ENCODE measurements around the gene TLE5. TPM values are rescaled to one million over a fixed set of nuclear protein-coding genes. Genes with fewer than 3 reads are reported as not detected.
"Not testable (repeated sequence)": the region's sequence is repeated elsewhere in the genome, so short reads cannot be mapped to it uniquely, and the experiment has no call there.

Gene TLE5
- total RNA-seq, 3 donors from 2014 or later: 427 to 664 (median 556) TPM

GRCh38 chr19:3095441-3096191 lies 33.3 kb upstream of the TLE5 start:
- Histone ChIP-seq H3K9me3 (no peaks in the 10 kb centered on the region), H3K36me3 (ENCODE audit: low read depth) (no peaks in the 10 kb centered on the region), H3K4me3 (peak overlapping the region; percentile 93), H3K4me1 (ENCODE audit: low read depth) (peaks cover 49% of the 10 kb centered on the region)
- TF ChIP-seq, protein P1, sequence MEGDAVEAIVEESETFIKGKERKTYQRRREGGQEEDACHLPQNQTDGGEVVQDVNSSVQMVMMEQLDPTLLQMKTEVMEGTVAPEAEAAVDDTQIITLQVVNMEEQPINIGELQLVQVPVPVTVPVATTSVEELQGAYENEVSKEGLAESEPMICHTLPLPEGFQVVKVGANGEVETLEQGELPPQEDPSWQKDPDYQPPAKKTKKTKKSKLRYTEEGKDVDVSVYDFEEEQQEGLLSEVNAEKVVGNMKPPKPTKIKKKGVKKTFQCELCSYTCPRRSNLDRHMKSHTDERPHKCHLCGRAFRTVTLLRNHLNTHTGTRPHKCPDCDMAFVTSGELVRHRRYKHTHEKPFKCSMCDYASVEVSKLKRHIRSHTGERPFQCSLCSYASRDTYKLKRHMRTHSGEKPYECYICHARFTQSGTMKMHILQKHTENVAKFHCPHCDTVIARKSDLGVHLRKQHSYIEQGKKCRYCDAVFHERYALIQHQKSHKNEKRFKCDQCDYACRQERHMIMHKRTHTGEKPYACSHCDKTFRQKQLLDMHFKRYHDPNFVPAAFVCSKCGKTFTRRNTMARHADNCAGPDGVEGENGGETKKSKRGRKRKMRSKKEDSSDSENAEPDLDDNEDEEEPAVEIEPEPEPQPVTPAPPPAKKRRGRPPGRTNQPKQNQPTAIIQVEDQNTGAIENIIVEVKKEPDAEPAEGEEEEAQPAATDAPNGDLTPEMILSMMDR (IDR thresholded peaks at IDR 0.05): no peak
- peak; percentile 10 for ATAC-seq
- DNase-seq: peak; percentile 46 to 68 (median 67)
- intact Hi-C loops (cut with DNase I, micrococcal nuclease): no loop called here

GRCh38 chr19:3094601-3095440 lies 32.5 kb upstream of the TLE5 start:
- Histone ChIP-seq H3K9me3 (no peaks in the 10 kb centered on the region), H3K36me3 (ENCODE audit: low read depth) (no peaks in the 10 kb centered on the region), H3K4me1 (ENCODE audit: low read depth) (peaks cover 43% of the 10 kb centered on the region), H3K4me3 (peak overlapping the region; percentile 93)
- intact Hi-C loops (cut with DNase I, micrococcal nuclease): no loop called here
- ATAC-seq (no peak), DNase-seq (peak in 1 of 3 donors; percentile 63)
- TF ChIP-seq, protein P1 (IDR thresholded peaks at IDR 0.05): no peak

DNA sequence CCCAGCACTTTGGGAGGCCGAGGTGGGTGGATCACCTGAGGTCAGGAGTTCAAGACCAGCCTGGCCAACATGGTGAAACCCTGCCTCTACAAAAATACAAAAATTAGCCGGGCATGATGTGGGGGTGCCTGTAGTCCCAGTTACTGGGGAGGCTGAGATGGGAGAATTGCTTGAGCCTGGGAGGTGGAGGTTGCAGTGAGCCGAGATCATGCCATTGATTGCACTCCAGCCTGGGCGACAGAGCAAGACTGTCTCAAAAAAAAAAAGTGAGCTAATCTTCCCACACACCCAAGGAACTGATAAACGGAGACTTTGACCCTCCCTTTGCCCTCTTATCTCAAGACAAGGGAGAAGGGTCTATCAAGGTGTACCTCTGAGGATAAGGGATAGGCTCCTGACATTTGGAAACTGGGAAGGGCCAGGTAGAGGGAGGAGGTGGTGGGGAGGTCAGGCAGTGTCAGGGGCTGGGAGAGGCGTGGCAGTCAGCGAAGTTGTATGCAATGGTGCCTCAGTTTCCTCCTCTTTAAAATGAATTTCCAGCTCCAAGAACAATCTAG lies 27.1 kb upstream of the TLE5 start:
- intact Hi-C loops (cut with DNase I, micrococcal nuclease); H3K36me3 ChIP-seq (ENCODE audit: low read depth); H3K9me3 ChIP-seq; H3K4me3 ChIP-seq: not testable (repeated sequence)
- peaks cover 19% of the 10 kb centered on the region for H3K4me1 ChIP-seq (ENCODE audit: low read depth)
- DNase-seq (peak in 1 of 3 donors; percentile 78), ATAC-seq (peak; percentile 42)

DNA sequence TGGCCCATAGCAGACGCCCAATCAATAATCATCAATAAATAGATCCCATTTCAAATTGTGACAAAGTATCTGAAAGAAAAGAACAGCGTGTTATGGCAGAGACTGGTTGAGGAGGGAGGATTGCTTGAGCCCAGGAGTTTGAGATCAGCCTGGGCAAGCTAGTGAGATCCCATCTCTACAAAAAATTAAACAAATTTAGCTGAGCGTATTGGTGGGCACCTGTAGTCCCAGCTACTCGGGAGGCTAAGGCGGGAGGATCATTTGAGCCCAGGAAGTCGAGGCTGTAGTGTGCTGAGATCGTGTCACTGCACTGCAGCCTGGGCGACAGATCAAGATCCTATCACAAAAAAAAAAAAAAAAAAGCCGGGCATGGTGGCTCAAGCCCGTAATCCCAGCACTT lies 25.5 kb upstream of the TLE5 start:
- intact Hi-C loops (cut with DNase I, micrococcal nuclease): no loop called here
- DNase-seq (no peak), ATAC-seq (no peak)
- H3K36me3 ChIP-seq (ENCODE audit: low read depth): no peaks in the 10 kb centered on the region
- peaks cover 21% of the 10 kb centered on the region for H3K4me1 ChIP-seq (ENCODE audit: low read depth)
- no peaks in the 10 kb centered on the region for H3K9me3 ChIP-seq
- H3K4me3 ChIP-seq: no peak overlapping the region
- TF ChIP-seq, protein P1 (IDR thresholded peaks at IDR 0.05): no peak

DNA sequence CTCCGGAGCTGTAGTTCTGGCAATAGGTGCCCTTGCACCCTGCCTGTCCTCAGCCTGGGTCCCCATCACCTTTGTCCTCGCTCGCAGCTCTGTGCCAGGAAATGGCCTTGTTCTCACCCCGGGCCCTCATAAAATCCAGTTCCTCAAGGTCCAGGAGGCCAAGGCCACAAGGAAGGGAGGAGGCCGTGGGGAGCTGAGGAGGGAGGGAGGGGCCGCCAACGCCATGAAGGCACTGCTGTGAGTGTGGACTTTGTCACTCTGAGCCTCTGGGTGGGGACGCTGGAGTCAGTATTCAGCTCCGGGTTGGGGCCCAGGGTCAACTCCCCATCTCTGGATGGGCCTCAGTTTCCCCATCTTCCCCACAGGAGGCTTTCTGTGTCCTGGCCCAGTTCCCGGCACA lies 22.6 kb upstream of the TLE5 start:
- Histone ChIP-seq H3K36me3 (ENCODE audit: low read depth) (no peaks in the 10 kb centered on the region), H3K9me3 (no peaks in the 10 kb centered on the region), H3K4me3 (no peak overlapping the region), H3K4me1 (ENCODE audit: low read depth) (peaks cover 26% of the 10 kb centered on the region)
- ATAC-seq (peak; percentile 95), DNase-seq (peak; percentile 90 to 94 (median 92))
- TF ChIP-seq, protein P1 (IDR thresholded peaks at IDR 0.05): no peak
- intact Hi-C loops (cut with DNase I, micrococcal nuclease): no loop called here

DNA sequence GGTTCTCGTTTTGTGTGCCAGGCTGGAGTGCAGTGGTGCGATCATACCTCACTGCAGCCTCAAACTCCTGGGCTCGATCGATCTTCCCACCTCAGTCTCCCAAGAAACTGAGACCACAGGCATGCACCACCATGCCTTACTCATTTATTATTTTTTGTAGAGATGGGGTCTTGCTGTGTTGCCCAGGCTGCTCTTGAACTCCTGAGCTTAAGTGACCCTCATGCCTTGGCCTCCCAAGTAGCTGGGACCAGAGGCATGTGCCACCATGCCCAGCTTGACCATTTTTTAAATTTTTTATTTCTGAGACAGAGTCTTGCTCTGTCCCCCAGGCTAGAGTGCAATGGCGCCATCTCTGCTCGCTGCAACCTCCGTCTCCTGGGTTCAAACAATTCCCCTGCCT lies 21.7 kb upstream of the TLE5 start:
- no peaks in the 10 kb centered on the region for H3K36me3 ChIP-seq (ENCODE audit: low read depth)
- intact Hi-C loops (cut with DNase I, micrococcal nuclease): no loop called here
- ATAC-seq: no peak
- peaks cover 26% of the 10 kb centered on the region for H3K4me1 ChIP-seq (ENCODE audit: low read depth)
- H3K4me3 ChIP-seq: no peak overlapping the region
- DNase-seq: no peak
- TF ChIP-seq, protein P1 (IDR thresholded peaks at IDR 0.05): no peak
- H3K9me3 ChIP-seq: no peaks in the 10 kb centered on the region

Data from mucosa of descending colon (tissue), 3 donors.